CD4-positive, alpha-beta memory T cell (primary cell): ENCODE results near the gene MAPK1IP1L. TPM values are rescaled to one million over a fixed set of nuclear protein-coding genes. Genes with fewer than 3 reads are reported as not detected.

Experiments
- CTCF ChIA-PET: fragments of 350-600 bp; sonication (Branson Sonifier 250); formaldehyde crosslinking; loops from one replicate; lab custom pipeline; 2021; ENCODE audit warnings: inconsistent platforms; ENCODE audit not compliant: partially characterized antibody; lab: Charles Lee
- POLR2A ChIA-PET: fragments of 350-600 bp; sonication (Branson Sonifier 250); formaldehyde crosslinking; loops from one replicate; lab custom pipeline; 2021; ENCODE audit not compliant: partially characterized antibody; lab: Charles Lee
- DNase-seq, 5 donors: peaks; one replicate each; pipeline versions ENCODE4 v3.0.0 to v3.0.0-alpha.2; 2020 to 2022; ENCODE audit warnings: mixed read lengths in 1 of 5
- H3K27ac ChIP-seq: one replicate; pipeline ENCODE4 v1.7.0; 2013; ENCODE audit warnings: low read depth, low read length
- H3K27me3 ChIP-seq: 2 replicates; pipeline ENCODE4 v1.7.0; 2013; ENCODE audit warnings: mild to moderate bottlenecking, low read length, moderate library complexity; ENCODE audit not compliant: insufficient read depth
- H3K36me3 ChIP-seq: 2 replicates; pipeline ENCODE4 v1.7.0; 2013; ENCODE audit warnings: mild to moderate bottlenecking, low read length, moderate library complexity; ENCODE audit not compliant: insufficient read depth
- H3K4me1 ChIP-seq: 2 replicates; pipeline ENCODE4 v1.7.0; 2013; ENCODE audit warnings: mild to moderate bottlenecking, low read length, moderate library complexity; ENCODE audit not compliant: insufficient read depth
- H3K4me3 ChIP-seq, 2 donors: one replicate each; pipeline ENCODE4 v1.7.0; 2013; ENCODE audit warnings: low read length in 2 of 2, mild to moderate bottlenecking in 1 of 2
- H3K9me3 ChIP-seq, 2 donors: one replicate each; pipeline ENCODE4 v1.7.0; 2013; ENCODE audit warnings: low read length in 2 of 2, control low read depth in 1 of 2; ENCODE audit not compliant: control insufficient read depth in 1 of 2
- H3K27ac Mint-ChIP-seq, 7 donors: one replicate each; pipeline ENCODE4 v1.8.0; 2020 to 2021; ENCODE audit warnings: mixed read lengths in 7 of 7, mild to moderate bottlenecking in 6 of 7, inconsistent platforms in 3 of 7, moderate library complexity in 3 of 7
- H3K27me3 Mint-ChIP-seq, 2 donors: one replicate each; pipeline ENCODE4 v1.8.0; 2020 to 2021; ENCODE audit warnings: mixed read lengths in 2 of 2
- H3K36me3 Mint-ChIP-seq, 2 donors: one replicate each; pipeline ENCODE4 v1.8.0; 2020 to 2021; ENCODE audit warnings: mixed read lengths in 2 of 2, inconsistent platforms in 1 of 2, mild to moderate bottlenecking in 1 of 2
- H3K4me1 Mint-ChIP-seq, 4 donors: one replicate each; pipeline ENCODE4 v1.8.0; 2020 to 2021; ENCODE audit warnings: mixed read lengths in 4 of 4, mild to moderate bottlenecking in 1 of 4
- H3K4me3 Mint-ChIP-seq, 8 donors: one replicate each; pipeline ENCODE4 v1.8.0; 2020 to 2021; ENCODE audit warnings: mixed read lengths in 8 of 8, mild to moderate bottlenecking in 7 of 8, moderate library complexity in 6 of 8, inconsistent platforms in 3 of 8
- H3K9me3 Mint-ChIP-seq, 8 donors: one replicate each; pipeline ENCODE4 v1.8.0; 2020 to 2021; ENCODE audit warnings: mixed read lengths in 8 of 8, mild to moderate bottlenecking in 5 of 8, inconsistent platforms in 3 of 8, moderate library complexity in 1 of 8
- intact Hi-C: fragments of 100-400 bp; cut with micrococcal nuclease; formaldehyde crosslinking; loops from one replicate; pipeline ENCODE4 v1.15.1; 2023
- polyA plus RNA-seq, 2 donors: library from polyadenylated mRNA; unstranded; fragments of 300-500 nt; fragmentation: Illumina TruSeq; gene quantifications; one replicate each; pipeline ENCODE4 v1.2.3, GENCODE V29; 2021
- total RNA-seq, 2 experiments: library from RNA; stranded (reverse); gene quantifications; one replicate each; pipeline ENCODE4 v1.2.3, GENCODE V29; 2021

MAPK1IP1L gene
- total and polyA plus RNA-seq, 4 experiments from 2014 or later: 67.2 to 89.3 (median 77.8) TPM

DNA sequence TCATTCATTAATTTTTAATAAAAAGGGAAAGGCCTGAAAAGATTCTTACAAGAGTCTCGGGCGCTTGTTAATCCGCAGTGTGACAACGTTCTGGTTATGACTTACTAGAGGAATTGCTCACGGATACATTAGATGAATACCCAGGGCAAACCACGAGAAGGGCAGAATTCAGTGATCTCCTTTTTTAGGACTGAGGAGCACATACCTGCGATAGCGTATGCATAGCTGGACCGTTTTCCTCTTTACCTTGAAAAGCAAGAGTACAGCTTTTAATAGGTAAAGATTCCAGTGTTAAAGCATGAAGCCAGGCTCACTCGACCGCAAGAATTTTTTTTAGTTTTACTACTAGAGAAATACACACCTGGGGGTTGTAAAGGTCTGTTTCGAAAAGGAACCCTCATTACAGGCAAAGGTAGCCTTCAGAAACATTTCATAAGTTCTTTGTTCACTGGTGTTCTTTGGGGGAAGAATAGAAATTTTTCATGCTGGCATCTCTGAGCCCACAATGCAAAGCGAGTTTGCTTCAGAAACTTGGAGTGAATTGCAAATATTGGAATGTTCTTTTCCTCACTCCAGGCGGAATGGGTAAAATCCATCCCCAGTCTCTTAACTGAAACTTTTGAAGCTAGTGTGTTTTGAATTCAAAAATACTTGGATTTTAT is 953 bp downstream of the MAPK1IP1L start:
- Histone ChIP-seq H3K4me1 (peaks cover 48% of the 10 kb centered on the region), H3K27ac (peak overlapping the region; percentile 100), H3K27me3 (no peaks in the 10 kb centered on the region), H3K36me3 (no peaks in the 10 kb centered on the region), H3K9me3 (no peaks in the 10 kb centered on the region), H3K4me3 (peak overlapping the region; percentile 39 to 98)
- Mint-ChIP-seq H3K4me3 (peak overlapping the region; percentile 87 to 95 (median 92)), H3K27me3 (no peaks in the 10 kb centered on the region), H3K27ac (peak overlapping the region; percentile 95 to 98 (median 96)), H3K36me3 (peaks cover 12 to 25% of the 10 kb centered on the region in 2 donors), H3K9me3 (no peaks in the 10 kb centered on the region), H3K4me1 (peaks cover 29 to 58% (median 41%) of the 10 kb centered on the region in 4 donors)
- no peak for DNase-seq
- POLR2A ChIA-PET: interaction anchor here (0.8 to 3.4 kb wide), 18 partner anchors 7 to 487 kb away, joined by 3 to 62 read pairs (median 9); partner anchors contain the start of genes GCH1, SOCS4 and WDHD1
- intact Hi-C loops: loop anchor here (2.0 to 5.0 kb wide), 2 partner anchors 50 to 530 kb away; partner anchors contain the start of gene KTN1
- CTCF ChIA-PET: interaction anchor here (0.7 to 3.6 kb wide), 14 partner anchors 10 to 171 kb away, joined by 3 to 30 read pairs (median 14); partner anchors contain the start of gene GCH1

DNA sequence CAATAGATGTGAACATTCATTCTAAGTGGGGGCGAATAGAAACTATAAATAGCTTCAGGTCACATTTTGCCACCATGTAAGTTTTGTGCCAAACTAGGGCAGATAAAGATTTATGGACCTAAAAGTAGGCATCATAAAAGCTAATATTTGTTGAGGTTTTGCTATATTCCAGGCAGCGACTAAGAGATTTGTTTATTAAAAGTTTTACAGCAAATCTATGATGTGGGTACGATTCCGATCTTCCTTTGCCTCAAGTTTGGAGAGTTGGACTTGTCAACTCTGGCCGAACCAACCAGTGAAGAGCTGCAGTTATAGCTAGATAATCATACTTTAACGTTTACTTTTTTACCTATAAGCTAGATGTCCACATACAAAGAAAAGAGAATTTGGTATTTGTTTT is 1.6 kb downstream of the MAPK1IP1L start:
- Histone ChIP-seq H3K27me3 (no peaks in the 10 kb centered on the region), H3K27ac (peak overlapping the region; percentile 100), H3K36me3 (no peaks in the 10 kb centered on the region), H3K4me1 (peaks cover 48% of the 10 kb centered on the region), H3K9me3 (no peaks in the 10 kb centered on the region), H3K4me3 (peak overlapping the region; percentile 11 to 98)
- H3K36me3 Mint-ChIP-seq: peaks cover 14 to 27% of the 10 kb centered on the region in 2 donors
- intact Hi-C loops: loop anchor here (2.0 to 5.0 kb wide), 2 partner anchors 50 to 529 kb away; partner anchors contain the start of gene KTN1
- ChIA-PET CTCF (interaction anchor here (0.8 to 3.6 kb wide), 3 partner anchors 107 to 171 kb away, joined by 3 to 30 read pairs (median 3); no protein-coding TSS in a partner anchor), POLR2A (interaction anchor here (0.8 to 3.4 kb wide), 6 partner anchors 9 to 150 kb away, joined by 3 to 62 read pairs (median 6); partner anchors contain the start of genes GCH1, SOCS4 and WDHD1)
- H3K9me3 Mint-ChIP-seq: no peaks in the 10 kb centered on the region
- no peak for DNase-seq
- H3K4me1 Mint-ChIP-seq: peaks cover 30 to 61% (median 41%) of the 10 kb centered on the region in 4 donors
- H3K27ac Mint-ChIP-seq: peak overlapping the region; percentile 95 to 98 (median 96)
- H3K4me3 Mint-ChIP-seq: peak overlapping the region; percentile 87 to 95 (median 92)
- no peaks in the 10 kb centered on the region for H3K27me3 Mint-ChIP-seq

DNA sequence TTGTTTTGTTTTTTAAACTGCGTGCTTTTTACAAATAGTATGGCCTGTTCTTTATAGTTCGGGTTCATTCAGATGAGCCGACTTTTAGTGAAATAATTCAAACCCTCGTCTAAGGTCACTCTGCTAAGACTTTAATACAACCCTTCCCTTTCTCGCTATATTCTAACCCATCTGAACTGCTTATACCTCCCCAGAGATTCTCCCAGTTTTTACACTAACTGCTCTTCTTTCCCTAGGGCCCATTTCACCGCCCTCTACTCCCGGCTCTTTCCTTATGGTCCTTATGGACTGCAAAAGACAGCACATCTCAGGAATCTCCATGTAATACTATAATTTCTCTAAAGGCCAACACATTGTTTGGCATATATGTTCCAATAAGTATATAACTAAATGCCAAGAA is 2.1 kb downstream of the MAPK1IP1L start:
- POLR2A ChIA-PET: interaction anchor here (0.8 to 3.2 kb wide), 3 partner anchors 9 to 49 kb away, joined by 4 to 62 read pairs (median 5); partner anchors contain the start of genes SOCS4 and WDHD1
- H3K4me3 Mint-ChIP-seq: peak overlapping the region; percentile 21 to 95 (median 88)

GRCh38 chr14:55054098-55054497 is 2.7 kb downstream of the MAPK1IP1L start:
- ChIA-PET CTCF (no interaction called here), POLR2A (no interaction called here)
- Mint-ChIP-seq H3K27ac (peak overlapping the region in 5 of 7 donors; percentile 23 to 98 (median 75)), H3K4me1 (peaks cover 32 to 65% (median 45%) of the 10 kb centered on the region in 4 donors), H3K36me3 (peaks cover 18 to 30% of the 10 kb centered on the region in 2 donors), H3K27me3 (no peaks in the 10 kb centered on the region), H3K9me3 (no peaks in the 10 kb centered on the region), H3K4me3 (peak overlapping the region in 5 of 8 donors; percentile 11 to 79 (median 45))
- no peak overlapping the region for H3K27ac ChIP-seq
- H3K4me3 ChIP-seq: no peak overlapping the region
- intact Hi-C loops: loop anchor here (5.0 kb wide), 1 partner anchor 528 kb away; the partner anchor contains the start of gene KTN1
- no peaks in the 10 kb centered on the region for H3K36me3 ChIP-seq
- no peaks in the 10 kb centered on the region for H3K27me3 ChIP-seq
- no peaks in the 10 kb centered on the region for H3K9me3 ChIP-seq
- peaks cover 51% of the 10 kb centered on the region for H3K4me1 ChIP-seq
- no peak for DNase-seq

More for the DNA sequence above, 2.1 kb downstream of the MAPK1IP1L start:
- Mint-ChIP-seq H3K9me3 (no peaks in the 10 kb centered on the region), H3K4me1 (peaks cover 32 to 65% (median 45%) of the 10 kb centered on the region in 4 donors), H3K27me3 (no peaks in the 10 kb centered on the region), H3K36me3 (peaks cover 18 to 30% of the 10 kb centered on the region in 2 donors), H3K27ac (peak overlapping the region; percentile 39 to 98 (median 95))
- peak overlapping the region; percentile 100 for H3K27ac ChIP-seq
- no peak for DNase-seq
- no peaks in the 10 kb centered on the region for H3K36me3 ChIP-seq
- no peaks in the 10 kb centered on the region for H3K9me3 ChIP-seq
- CTCF ChIA-PET: interaction anchor here (1.2 to 3.6 kb wide), 2 partner anchors 107 to 150 kb away, joined by 3 to 30 read pairs; no protein-coding TSS in a partner anchor
- H3K4me1 ChIP-seq: peaks cover 48% of the 10 kb centered on the region
- H3K27me3 ChIP-seq: no peaks in the 10 kb centered on the region
- intact Hi-C loops: loop anchor here (2.0 to 5.0 kb wide), 2 partner anchors 49 to 529 kb away; partner anchors contain the start of gene KTN1
- H3K4me3 ChIP-seq: no peak overlapping the region

- H3K4me1 Mint-ChIP-seq: peaks cover 36 to 74% (median 52%) of the 10 kb centered on the region in 4 donors
- H3K27ac Mint-ChIP-seq: no peak overlapping the region
- Histone ChIP-seq H3K4me3 (no peak overlapping the region), H3K4me1 (peaks cover 58% of the 10 kb centered on the region), H3K9me3 (no peaks in the 10 kb centered on the region), H3K27ac (no peak overlapping the region), H3K27me3 (no peaks in the 10 kb centered on the region), H3K36me3 (peaks cover 13% of the 10 kb centered on the region)
- ChIA-PET CTCF (interaction anchor here (1.1 kb wide), 1 partner anchor 32 kb away, joined by 3 read pairs; no protein-coding TSS in a partner anchor), POLR2A (interaction anchor here (0.7 kb wide), 1 partner anchor 93 kb away, joined by 3 read pairs; no protein-coding TSS in a partner anchor)
- DNase-seq: no peak
- H3K9me3 Mint-ChIP-seq: no peaks in the 10 kb centered on the region
- H3K4me3 Mint-ChIP-seq: peak overlapping the region in 1 of 8 donors; percentile 44
- H3K27me3 Mint-ChIP-seq: no peaks in the 10 kb centered on the region
- H3K36me3 Mint-ChIP-seq: peaks cover 25 to 44% of the 10 kb centered on the region in 2 donors
- intact Hi-C loops: no loop called here
These were observed 6.5 kb downstream of the MAPK1IP1L start for GRCh38 chr14:55057919-55058318.

DNA sequence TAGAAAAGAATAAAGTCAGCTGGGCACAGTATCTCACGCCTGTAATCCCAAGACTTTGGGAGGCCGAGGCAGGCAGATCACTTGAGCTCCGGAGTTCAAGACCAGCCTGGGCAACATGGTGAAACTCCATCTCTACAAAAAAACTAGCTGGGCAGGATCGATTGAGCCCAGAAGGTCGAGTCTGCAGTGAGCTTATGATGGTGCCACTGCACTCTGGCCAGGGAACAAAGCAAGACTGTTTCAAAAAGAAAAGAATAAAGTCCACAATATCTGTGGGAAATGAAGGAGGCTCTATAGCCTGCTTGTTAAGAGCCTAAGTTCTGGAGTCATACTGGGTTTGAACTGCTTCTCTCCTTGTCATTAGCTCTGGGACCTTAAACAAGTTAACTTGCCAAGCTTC is 7.9 kb downstream of the MAPK1IP1L start:
- ChIA-PET POLR2A (interaction anchor here (1.9 to 2.0 kb wide), 2 partner anchors 8 to 13 kb away, joined by 6 to 9 read pairs; partner anchors contain the start of gene MAPK1IP1L), CTCF (interaction anchor here (1.1 to 1.6 kb wide), 5 partner anchors 8 to 102 kb away, joined by 3 to 10 read pairs (median 4); partner anchors contain the start of genes MAPK1IP1L, SOCS4 and WDHD1)
- DNase-seq: no peak
- no peaks in the 10 kb centered on the region for H3K27me3 Mint-ChIP-seq
- H3K4me3 ChIP-seq: no peak overlapping the region
- peak overlapping the region; percentile 10 for H3K27ac ChIP-seq
- intact Hi-C loops: no loop called here
- peaks cover 22% of the 10 kb centered on the region for H3K36me3 ChIP-seq
- no peaks in the 10 kb centered on the region for H3K9me3 ChIP-seq
- peak overlapping the region in 2 of 8 donors; percentile 10 to 20 for H3K4me3 Mint-ChIP-seq
- peaks cover 46% of the 10 kb centered on the region for H3K4me1 ChIP-seq
- H3K4me1 Mint-ChIP-seq: peaks cover 24 to 65% (median 42%) of the 10 kb centered on the region in 4 donors
- H3K9me3 Mint-ChIP-seq: no peaks in the 10 kb centered on the region
- H3K27ac Mint-ChIP-seq: peak overlapping the region in 4 of 7 donors; percentile 6 to 82 (median 34)
- H3K27me3 ChIP-seq: no peaks in the 10 kb centered on the region
- H3K36me3 Mint-ChIP-seq: peaks cover 22 to 45% of the 10 kb centered on the region in 2 donors
